ENCODE measurements around the gene MON1B.
A peak's percentile ranks its signal among the peaks of the same experiment; 100 is the strongest.
"Not testable (repeated sequence)": the region's sequence is repeated elsewhere in the genome, so short reads cannot be mapped to it uniquely, and the experiment has no call there.

The MON1B gene

GRCh38 chr16:77199211-77199610 is 8.2 kb downstream of the MON1B start, which contains the start of gene SYCE1L:
Gene SYCE1L, plus strand, starts transcription at chr16:77199408. Its CDS starts 44 bp downstream, at chr16:77199452.
- DNase-seq = no peak

GRCh38 chr16:77206533-77206932 is 15.5 kb downstream of the MON1B start:
- DNase-seq = no peak

GRCh38 chr16:77207030-77207429 is 16.0 kb downstream of the MON1B start:
- no peak for DNase-seq

DNA sequence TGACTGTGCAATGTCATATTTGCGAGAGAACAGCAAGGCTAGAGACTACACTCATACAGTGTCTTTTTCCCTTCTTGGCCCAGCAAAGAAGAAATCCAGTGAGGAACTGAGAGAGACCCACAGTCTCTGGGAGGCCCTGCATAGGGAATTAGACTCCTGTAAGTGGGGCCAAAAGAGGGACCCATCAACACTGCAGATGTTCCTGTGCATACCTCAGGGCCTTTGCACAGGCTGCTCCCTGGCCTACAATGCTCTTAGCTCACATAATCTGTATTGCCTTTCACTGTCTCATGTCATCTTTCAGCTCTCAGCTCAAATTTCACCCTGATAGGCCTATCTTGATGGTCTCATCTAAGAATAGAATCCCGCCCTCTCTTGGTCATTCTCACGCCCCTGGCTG is 17.4 kb downstream of the MON1B start:
- DNase-seq = no peak

DNA sequence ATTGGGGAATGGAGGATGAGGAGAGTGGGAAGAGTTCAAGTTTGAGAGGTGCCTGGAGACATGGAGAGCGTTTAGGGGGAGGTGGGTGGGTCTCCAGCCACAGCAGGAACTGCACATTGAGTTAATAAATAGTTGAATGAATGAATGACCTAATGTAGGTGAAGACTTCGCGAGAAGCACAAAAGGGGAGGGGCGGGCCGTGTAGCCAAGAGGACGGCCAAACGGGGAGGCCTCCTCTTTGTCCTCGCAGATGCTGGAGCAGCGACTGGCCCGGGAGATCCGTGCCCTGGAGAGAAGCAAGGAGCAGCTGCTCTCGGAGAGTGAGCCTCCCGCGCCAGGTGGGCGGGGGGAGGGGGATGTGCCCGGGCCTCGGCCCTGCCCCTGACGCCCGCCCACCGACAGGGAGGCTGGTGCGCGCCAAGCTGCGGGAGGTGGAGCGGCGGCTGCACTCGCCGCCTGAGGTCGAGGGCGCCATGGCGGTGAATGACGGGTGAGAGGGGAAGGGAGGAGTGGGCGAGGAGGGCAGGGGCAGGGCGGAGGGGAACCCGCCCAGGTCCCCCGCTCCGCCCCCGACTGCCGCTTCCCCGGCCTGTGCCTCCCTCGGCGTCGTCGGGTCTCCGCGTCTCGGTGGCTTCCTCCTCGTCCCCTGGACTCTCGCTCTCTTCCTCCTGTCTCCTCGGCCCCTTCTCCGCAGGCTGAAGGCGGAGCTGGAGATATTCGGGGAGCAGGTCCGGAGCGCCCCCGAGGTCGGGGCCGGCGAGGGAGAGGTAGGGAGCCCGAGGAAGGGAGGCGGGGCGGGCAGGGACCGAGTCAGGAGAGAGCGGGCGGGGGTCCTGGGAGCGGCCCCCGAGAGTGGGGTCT is 21.1 kb downstream of the MON1B start:
- DNase-seq = peak; percentile 87

- DNase-seq = peak; percentile 79
Measured at GRCh38 chr16:77212741-77213541, 22.0 kb downstream of the MON1B start.

GRCh38 chr16:77213542-77214106 is 22.6 kb downstream of the MON1B start:
- DNase-seq = no peak

GRCh38 chr16:77214411-77215138 is 23.6 kb downstream of the MON1B start:
- no peak for DNase-seq

DNA sequence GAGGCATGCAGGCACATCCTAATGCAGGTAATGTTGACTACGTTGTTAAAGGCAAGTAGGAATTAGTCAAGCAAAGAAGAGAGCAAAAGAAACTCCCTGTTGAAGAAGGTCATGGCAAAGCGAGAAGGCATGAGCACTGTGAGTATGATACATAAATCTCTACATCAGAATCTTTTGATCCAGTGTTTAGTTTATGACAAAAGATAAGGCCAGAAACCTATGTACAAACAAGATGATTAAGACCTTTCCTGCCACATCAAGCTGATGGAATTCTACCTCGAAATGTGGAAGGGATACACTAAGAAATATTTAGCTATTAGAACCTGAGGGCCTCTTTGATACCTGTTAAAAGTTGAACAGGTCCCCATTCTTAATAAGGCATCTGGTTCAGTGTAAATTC is 28.4 kb downstream of the MON1B start:
- DNase-seq = no peak

GRCh38 chr16:77220427-77220826 is 29.4 kb downstream of the MON1B start:
- DNase-seq = no peak

GRCh38 chr16:77221482-77221881 is 30.5 kb downstream of the MON1B start:
- no peak for DNase-seq

GRCh38 chr16:77223184-77223583 is 32.2 kb downstream of the MON1B start:
- DNase-seq = peak; percentile 40

DNA sequence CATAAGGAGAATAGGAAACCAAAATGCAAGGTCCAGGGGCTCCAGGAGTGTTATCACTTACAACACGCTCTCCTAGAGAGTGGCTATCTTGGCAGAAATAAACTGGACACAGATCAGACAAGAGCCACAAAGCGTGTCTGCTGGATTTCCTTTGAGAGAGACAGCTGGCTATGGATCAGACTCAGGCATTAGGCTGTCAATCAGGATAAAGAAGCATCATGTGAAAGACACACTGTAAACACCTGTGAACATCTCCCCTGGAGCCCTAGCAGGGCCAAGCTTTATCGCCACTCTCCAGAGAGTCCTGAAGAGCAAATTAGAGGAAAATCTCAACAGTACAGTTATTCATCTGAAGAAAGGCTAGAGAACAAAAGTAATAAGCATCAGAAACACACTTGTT is 34.2 kb downstream of the MON1B start:
- no peak for DNase-seq

- DNase-seq = no peak
Measured at GRCh38 chr16:77227745-77228144, 36.8 kb downstream of the MON1B start.

DNA sequence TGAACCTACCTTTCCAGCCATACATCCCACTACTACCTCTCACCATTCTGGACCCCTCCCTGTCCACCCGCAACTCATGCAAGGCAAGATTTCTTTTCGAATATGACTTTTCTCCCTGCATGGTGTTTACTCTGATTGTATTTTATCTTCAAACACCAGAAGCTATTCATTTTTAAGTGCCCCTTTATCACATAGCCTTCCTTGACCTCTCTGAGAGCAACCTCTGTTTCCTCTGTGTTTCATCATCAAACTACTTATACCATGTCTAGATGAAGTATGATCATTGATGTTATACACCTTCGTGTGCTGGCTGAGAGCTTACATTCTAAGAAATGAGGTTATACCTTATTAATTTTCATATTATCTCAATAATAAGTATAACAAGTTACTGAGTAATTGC is 40.1 kb downstream of the MON1B start:
- no peak for DNase-seq

- DNase-seq = no peak
Measured at GRCh38 chr16:77233799-77234519, 43.0 kb downstream of the MON1B start.

DNA sequence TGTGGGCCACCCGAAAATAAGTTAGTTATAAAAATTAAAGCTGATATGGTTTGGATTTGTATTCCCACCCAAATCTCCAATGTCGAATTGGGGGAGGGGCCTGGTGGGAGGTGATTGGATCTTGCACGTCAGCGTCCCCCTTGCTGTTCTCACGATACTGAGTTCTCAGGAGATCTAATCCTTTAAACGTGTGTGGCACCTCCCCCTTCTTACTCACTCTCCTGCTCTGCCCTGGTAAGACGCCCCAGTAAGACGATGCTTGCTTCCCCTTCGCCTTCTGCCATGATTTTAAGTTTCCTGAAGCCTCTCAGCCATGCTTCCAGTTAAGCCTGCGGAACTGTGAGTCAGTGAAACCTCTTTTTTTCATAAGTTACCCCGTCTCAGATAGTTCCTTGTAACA is 43.6 kb downstream of the MON1B start:
- no peak for DNase-seq

DNA sequence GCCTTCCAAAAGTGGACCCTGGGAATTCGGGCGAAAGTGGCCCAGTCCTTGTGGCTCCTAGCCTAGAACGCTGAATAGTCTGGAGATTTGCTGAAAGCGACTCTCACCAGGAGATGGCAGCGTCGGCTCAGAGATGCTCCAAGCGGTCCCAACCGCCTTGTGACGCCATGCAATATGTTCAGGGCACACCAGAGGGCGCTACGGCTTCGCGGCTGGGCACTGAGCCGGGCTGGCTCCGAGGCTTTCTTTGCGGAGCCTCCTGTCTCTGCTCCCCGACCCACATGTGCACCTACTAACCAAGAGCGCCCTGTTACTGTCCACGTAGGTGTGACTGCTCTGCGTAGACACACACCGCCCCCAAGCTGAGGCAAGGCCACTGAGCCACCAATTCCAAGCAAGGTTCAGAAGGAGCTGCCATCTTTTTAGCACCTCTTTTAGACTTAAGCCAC is 45.1 kb downstream of the MON1B start:
- DNase-seq = peak; percentile 90

DNA sequence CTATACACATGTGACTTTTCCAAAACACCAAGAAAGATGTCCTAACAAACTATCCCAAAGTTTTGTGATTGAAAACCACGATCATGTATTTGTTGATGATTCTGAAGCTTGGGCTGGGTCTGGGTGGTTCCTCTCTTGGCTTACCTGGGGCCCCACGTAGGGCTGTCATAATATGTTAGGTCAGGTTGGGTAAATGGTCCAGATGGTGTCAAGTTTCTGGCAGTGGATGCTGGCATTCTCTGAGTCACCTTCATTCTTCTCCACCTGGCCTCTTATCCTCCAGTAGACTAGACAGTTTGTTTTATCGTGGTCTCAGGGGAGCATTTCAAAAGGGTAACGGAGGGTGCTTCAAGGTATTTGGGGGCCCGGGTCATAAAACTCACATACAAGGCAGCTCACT is 47.6 kb downstream of the MON1B start:
- DNase-seq = no peak

DNA sequence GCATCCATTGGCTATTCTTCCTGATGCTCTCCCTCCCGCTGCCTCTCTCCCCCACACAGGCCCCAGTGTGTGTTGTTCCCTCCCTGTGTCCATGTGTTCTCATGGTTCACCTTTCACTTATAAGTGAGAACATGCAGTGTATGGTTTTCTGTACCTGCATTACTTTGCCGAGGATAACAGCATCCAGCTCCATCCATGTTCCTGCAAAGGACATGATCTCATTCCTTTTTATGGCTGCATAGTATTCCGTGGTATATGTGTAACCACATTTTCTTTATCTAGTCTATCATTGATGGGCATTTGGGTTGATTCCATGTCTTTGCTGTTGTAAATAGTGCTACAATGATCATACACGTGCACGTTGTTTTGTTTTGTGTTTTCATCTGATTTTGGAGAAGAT is 51.5 kb downstream of the MON1B start:
- DNase-seq = not testable (repeated sequence)

- DNase-seq = no peak
Measured at GRCh38 chr16:77246150-77246549, 55.2 kb downstream of the MON1B start.

- DNase-seq = no peak
Measured at GRCh38 chr16:77250400-77250799, 59.4 kb downstream of the MON1B start.

Data from CD4-positive, alpha-beta T cell treated with Interleukin-6 for 4 hours (primary cell).